Measurements from ENCODE around the gene BBLN.

BBLN gene

DNA sequence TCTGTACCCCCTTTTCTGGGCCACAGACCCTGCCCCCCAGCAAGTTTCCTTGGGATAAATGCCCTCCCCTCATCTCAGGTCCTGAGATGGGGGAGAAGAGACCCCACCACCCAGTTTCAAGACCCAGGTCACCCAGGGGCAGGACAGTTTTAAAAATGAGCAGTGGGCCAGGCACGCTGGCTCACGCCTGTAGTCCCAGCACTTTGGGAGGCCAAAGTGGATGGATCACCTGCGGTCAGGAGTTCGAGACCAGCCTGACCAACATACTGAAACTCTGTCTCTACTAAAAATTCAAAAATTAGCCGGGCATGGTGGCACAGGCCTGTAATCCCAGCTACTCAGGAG, 38.6 kb upstream of the BBLN start:
- no peak for DNase-seq (ENCODE audit: low read depth, low spot score)
- Histone ChIP-seq H3K9ac (ENCODE audit: insufficient read length, low read depth) (no peak overlapping the region), H3K4me1 (ENCODE audit: insufficient read depth, insufficient read length) (peaks cover 28% of the 10 kb centered on the region), H3K9me3 (ENCODE audit: insufficient read depth, low read length) (no peaks in the 10 kb centered on the region), H3K36me3 (ENCODE audit: insufficient read depth, insufficient read length, low read length) (peaks cover 65% of the 10 kb centered on the region), H3K4me3 (ENCODE audit: insufficient read length, low read depth) (no peak overlapping the region), H3K27me3 (ENCODE audit: insufficient read depth, insufficient read length) (no peaks in the 10 kb centered on the region)
- TF ChIP-seq ZNF274 (IDR thresholded peaks at IDR 0.05; ENCODE audit: low read depth, low read length) = no peak

DNA sequence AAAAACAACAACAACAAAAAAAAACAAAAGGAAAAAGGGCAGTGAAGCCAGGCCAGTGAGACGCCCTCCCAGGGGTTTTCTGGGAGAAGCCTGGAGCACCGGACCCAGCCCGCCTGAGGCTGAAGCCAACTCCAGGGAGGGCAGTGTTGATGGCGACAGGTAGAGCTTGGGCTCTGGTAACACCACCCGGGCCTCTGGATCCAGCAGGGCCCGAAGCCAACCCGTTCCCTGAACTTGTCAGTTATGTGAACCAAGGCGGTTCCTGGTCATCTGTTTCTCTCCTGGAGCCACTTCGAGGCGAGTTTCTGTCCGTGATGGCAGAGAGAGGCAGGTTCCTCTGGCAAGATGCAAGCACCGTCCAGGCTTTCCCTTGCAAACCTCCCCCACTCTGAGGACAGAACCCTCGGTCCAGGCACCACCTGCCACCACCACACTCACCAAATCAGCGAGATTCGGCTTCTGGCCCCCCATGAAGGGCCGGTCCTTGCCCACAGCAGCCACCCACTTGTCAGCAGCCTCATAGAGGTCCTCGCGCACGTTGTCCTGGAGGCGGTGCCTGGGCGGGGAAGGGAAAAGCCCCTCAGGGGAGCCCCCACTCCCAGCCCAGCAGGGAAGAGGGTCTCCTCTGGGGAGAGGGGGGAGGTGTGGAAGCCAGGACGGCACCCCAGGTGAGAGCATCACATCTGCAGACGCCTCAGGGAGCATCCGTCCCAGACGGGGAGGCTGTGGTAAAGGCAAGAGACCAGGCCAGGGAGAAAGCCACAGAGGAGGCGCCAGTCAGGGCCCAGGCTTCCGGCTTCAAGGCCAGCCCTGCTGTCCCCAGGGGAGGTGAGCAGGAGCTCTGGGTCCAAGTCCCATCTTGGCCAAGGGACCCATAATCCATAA, 37.9 kb upstream of the BBLN start:
- H3K9me3 ChIP-seq (ENCODE audit: insufficient read depth, low read length) = no peaks in the 10 kb centered on the region
- peaks cover 28% of the 10 kb centered on the region for H3K4me1 ChIP-seq (ENCODE audit: insufficient read depth, insufficient read length)
- TF ChIP-seq YY1 (IDR thresholded peaks at IDR 0.05; ENCODE audit: insufficient read depth, insufficient read length) = no peak
- no peak for TF ChIP-seq SUZ12 (IDR thresholded peaks at IDR 0.05; ENCODE audit: extremely low read depth, insufficient read depth, insufficient read length)
- TF ChIP-seq ZNF274 (IDR thresholded peaks at IDR 0.05; ENCODE audit: low read depth, low read length) = no peak
- no peaks in the 10 kb centered on the region for H3K27me3 ChIP-seq (ENCODE audit: insufficient read depth, insufficient read length)
- no peak for DNase-seq (ENCODE audit: low read depth, low spot score)
- H3K36me3 ChIP-seq (ENCODE audit: insufficient read depth, insufficient read length, low read length) = peaks cover 62% of the 10 kb centered on the region
- no peak overlapping the region for H3K4me3 ChIP-seq (ENCODE audit: insufficient read length, low read depth)
- no peak overlapping the region for H3K9ac ChIP-seq (ENCODE audit: insufficient read length, low read depth)

DNA sequence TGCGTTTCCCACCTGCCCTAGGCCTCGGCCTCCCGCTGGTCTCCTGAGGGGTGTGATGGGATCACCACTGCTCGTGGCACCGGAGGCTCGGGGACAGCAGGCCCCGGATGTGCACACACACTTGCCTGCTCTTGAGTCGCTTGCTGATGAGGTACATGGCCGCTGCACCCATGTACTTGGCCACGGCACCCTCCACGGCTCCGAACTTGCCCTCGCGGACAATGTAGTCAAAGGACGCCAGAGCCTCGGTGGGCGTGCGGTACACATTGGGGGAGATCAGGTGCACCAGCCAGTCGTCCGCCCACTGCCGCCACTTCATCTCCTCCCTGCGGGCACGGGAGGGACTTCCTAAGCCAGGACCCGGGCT, 37.3 kb upstream of the BBLN start:
- no peak for DNase-seq (ENCODE audit: low read depth, low spot score)
- Histone ChIP-seq H3K36me3 (ENCODE audit: insufficient read depth, insufficient read length, low read length) (peaks cover 62% of the 10 kb centered on the region), H3K4me3 (ENCODE audit: insufficient read length, low read depth) (no peak overlapping the region), H3K27me3 (ENCODE audit: insufficient read depth, insufficient read length) (no peaks in the 10 kb centered on the region), H3K9ac (ENCODE audit: insufficient read length, low read depth) (no peak overlapping the region), H3K4me1 (ENCODE audit: insufficient read depth, insufficient read length) (peaks cover 24% of the 10 kb centered on the region), H3K9me3 (ENCODE audit: insufficient read depth, low read length) (no peaks in the 10 kb centered on the region)
- TF ChIP-seq YY1 (IDR thresholded peaks at IDR 0.05; ENCODE audit: insufficient read depth, insufficient read length) (no peak), SUZ12 (IDR thresholded peaks at IDR 0.05; ENCODE audit: extremely low read depth, insufficient read depth, insufficient read length) (no peak), ZNF274 (IDR thresholded peaks at IDR 0.05; ENCODE audit: low read depth, low read length) (no peak)

DNA sequence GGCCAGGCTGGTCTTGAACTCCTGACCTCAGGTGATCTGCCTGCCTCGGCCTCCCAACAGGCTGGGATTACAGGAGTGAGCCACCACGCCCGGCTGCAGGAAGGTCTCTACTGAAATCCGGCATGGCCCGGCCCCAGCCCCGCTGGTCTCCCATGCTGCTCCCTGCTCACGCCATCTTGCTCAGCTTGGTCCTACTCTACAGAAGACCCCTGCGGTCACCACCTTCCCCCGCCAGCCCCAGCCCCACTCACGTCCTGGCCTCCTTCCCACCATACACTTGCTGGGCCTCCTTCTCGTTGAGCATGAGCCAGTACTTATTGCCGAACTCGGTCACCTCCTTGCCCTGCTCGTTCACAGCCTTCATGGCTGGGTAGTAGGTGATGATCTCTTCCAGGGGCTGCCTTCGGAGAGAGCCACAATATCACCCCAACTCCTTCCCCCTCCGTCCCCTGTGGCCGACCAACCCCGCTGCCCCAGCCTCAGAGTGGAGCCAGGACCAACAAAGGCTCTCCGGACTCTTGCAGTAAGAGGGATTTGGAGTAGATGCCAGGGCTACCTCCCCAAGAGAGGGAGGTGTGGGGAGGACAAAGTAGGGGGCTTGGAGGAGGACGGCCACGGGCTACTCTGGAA, 36.5 kb upstream of the BBLN start:
- Histone ChIP-seq H3K27me3 (ENCODE audit: insufficient read depth, insufficient read length) (peaks cover 2% of the 10 kb centered on the region), H3K9me3 (ENCODE audit: insufficient read depth, low read length) (no peaks in the 10 kb centered on the region), H3K4me1 (ENCODE audit: insufficient read depth, insufficient read length) (peaks cover 17% of the 10 kb centered on the region), H3K9ac (ENCODE audit: insufficient read length, low read depth) (no peak overlapping the region), H3K4me3 (ENCODE audit: insufficient read length, low read depth) (no peak overlapping the region), H3K36me3 (ENCODE audit: insufficient read depth, insufficient read length, low read length) (peaks cover 62% of the 10 kb centered on the region)
- TF ChIP-seq YY1 (IDR thresholded peaks at IDR 0.05; ENCODE audit: insufficient read depth, insufficient read length) (no peak), ZNF274 (IDR thresholded peaks at IDR 0.05; ENCODE audit: low read depth, low read length) (no peak), SUZ12 (IDR thresholded peaks at IDR 0.05; ENCODE audit: extremely low read depth, insufficient read depth, insufficient read length) (no peak)
- DNase-seq (ENCODE audit: low read depth, low spot score) = no peak

- no peak for TF ChIP-seq ZNF274 (IDR thresholded peaks at IDR 0.05; ENCODE audit: low read depth, low read length)
- no peak for TF ChIP-seq YY1 (IDR thresholded peaks at IDR 0.05; ENCODE audit: insufficient read depth, insufficient read length)
- no peak for TF ChIP-seq SUZ12 (IDR thresholded peaks at IDR 0.05; ENCODE audit: extremely low read depth, insufficient read depth, insufficient read length)
- DNase-seq (ENCODE audit: low read depth, low spot score) = no peak
- peaks cover 7% of the 10 kb centered on the region; the same call in 1 of the 2 replicates for H3K9me3 ChIP-seq (ENCODE audit: insufficient read depth, low read length)
- H3K4me1 ChIP-seq (ENCODE audit: insufficient read depth, insufficient read length) = peaks cover 20% of the 10 kb centered on the region
- no peak overlapping the region for H3K9ac ChIP-seq (ENCODE audit: insufficient read length, low read depth)
- H3K27me3 ChIP-seq (ENCODE audit: insufficient read depth, insufficient read length) = peaks cover 11% of the 10 kb centered on the region
- H3K36me3 ChIP-seq (ENCODE audit: insufficient read depth, insufficient read length, low read length) = peaks cover 62% of the 10 kb centered on the region
- H3K4me3 ChIP-seq (ENCODE audit: insufficient read length, low read depth) = no peak overlapping the region
Measured at GRCh38 chr9:128124451-128124850, 35.6 kb upstream of the BBLN start.

GRCh38 chr9:128124873-128125579, 35.0 kb upstream of the BBLN start:
- H3K27me3 ChIP-seq (ENCODE audit: insufficient read depth, insufficient read length) = peaks cover 13% of the 10 kb centered on the region
- TF ChIP-seq SUZ12 (IDR thresholded peaks at IDR 0.05; ENCODE audit: extremely low read depth, insufficient read depth, insufficient read length) (no peak), YY1 (IDR thresholded peaks at IDR 0.05; ENCODE audit: insufficient read depth, insufficient read length) (no peak), ZNF274 (IDR thresholded peaks at IDR 0.05; ENCODE audit: low read depth, low read length) (no peak)
- H3K9me3 ChIP-seq (ENCODE audit: insufficient read depth, low read length) = peaks cover 9% of the 10 kb centered on the region; the same call in 1 of the 2 replicates
- peaks cover 20% of the 10 kb centered on the region for H3K4me1 ChIP-seq (ENCODE audit: insufficient read depth, insufficient read length)
- H3K9ac ChIP-seq (ENCODE audit: insufficient read length, low read depth) = no peak overlapping the region
- no peak overlapping the region for H3K4me3 ChIP-seq (ENCODE audit: insufficient read length, low read depth)
- peaks cover 60% of the 10 kb centered on the region for H3K36me3 ChIP-seq (ENCODE audit: insufficient read depth, insufficient read length, low read length)
- peak; percentile 65 for DNase-seq (ENCODE audit: low read depth, low spot score)
